ENCODE data around the gene RGS3. TPM values are rescaled to one million over a fixed set of nuclear protein-coding genes. Genes with fewer than 3 reads are reported as not detected.
A peak's percentile ranks its signal among the peaks of the same experiment; 100 is the strongest.

Gene RGS3
- total RNA-seq, 2 donors from 2014 or later: 25.7 to 96.9 TPM

GRCh38 chr9:113585555-113585954 is 122.0 kb downstream of the RGS3 start:
- peaks cover 83% of the 10 kb centered on the region for H3K4me1 ChIP-seq
- peaks cover 0 to 8% of the 10 kb centered on the region in 2 donors for H3K36me3 ChIP-seq (replicated peaks in 1 of 2; ENCODE audit: insufficient read depth in 1 of 2, low read depth in 2 of 2)
- H3K9me3 ChIP-seq: no peaks in the 10 kb centered on the region
- H3K27me3 ChIP-seq: no peaks in the 10 kb centered on the region
- peak overlapping the region in 2 of 4 donors; percentile 26 to 30 for H3K27ac ChIP-seq
- 66 to 80% methylated on average over 2 of the region's 2 CpGs for WGBS, 2 donors
- DNase-seq (no peak), ATAC-seq (no peak)
- TF ChIP-seq POLR2A (IDR thresholded peaks at IDR 0.05): no peak
- TF ChIP-seq, protein P1, sequence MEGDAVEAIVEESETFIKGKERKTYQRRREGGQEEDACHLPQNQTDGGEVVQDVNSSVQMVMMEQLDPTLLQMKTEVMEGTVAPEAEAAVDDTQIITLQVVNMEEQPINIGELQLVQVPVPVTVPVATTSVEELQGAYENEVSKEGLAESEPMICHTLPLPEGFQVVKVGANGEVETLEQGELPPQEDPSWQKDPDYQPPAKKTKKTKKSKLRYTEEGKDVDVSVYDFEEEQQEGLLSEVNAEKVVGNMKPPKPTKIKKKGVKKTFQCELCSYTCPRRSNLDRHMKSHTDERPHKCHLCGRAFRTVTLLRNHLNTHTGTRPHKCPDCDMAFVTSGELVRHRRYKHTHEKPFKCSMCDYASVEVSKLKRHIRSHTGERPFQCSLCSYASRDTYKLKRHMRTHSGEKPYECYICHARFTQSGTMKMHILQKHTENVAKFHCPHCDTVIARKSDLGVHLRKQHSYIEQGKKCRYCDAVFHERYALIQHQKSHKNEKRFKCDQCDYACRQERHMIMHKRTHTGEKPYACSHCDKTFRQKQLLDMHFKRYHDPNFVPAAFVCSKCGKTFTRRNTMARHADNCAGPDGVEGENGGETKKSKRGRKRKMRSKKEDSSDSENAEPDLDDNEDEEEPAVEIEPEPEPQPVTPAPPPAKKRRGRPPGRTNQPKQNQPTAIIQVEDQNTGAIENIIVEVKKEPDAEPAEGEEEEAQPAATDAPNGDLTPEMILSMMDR (IDR thresholded peaks at IDR 0.05): no peak
- H3K4me3 ChIP-seq: no peak overlapping the region
- intact Hi-C loops (cut with DNase I): loop anchor here (5.0 kb wide), 1 partner anchor 138 kb away; no protein-coding TSS in a partner anchor

DNA sequence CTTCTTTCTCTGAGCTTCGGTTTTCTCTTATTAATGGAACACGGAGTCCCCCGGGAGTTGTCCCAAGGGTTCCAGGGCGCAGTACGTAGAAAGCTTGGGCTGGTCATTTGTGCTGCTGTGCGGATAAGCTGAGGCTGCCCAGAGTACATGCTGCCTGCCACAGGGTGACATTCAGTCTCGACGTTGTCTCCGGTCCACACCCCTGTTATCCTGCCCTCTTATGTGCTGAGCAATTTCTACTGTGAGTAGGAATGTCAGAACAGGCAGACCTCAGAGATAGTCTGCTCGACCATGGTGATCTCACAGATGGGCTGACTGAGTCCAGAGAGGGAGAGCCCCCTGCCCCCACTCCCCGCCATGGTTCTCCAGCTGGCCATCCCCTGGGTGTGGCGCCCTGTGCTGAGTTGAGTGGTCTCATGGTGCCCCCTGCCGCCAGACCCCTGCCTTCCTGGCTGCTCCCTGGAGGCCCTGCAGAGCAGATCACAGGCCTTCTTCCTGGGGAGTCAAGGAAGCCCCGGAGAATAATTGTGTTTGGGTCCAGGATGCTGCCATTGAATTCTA is 124.0 kb downstream of the RGS3 start:
- DNase-seq (peak in 1 of 4 donors; percentile 47), ATAC-seq (peak; percentile 13)
- H3K4me3 ChIP-seq: no peak overlapping the region
- H3K36me3 ChIP-seq (replicated peaks in 1 of 2; ENCODE audit: insufficient read depth in 1 of 2, low read depth in 2 of 2): peaks cover 0 to 8% of the 10 kb centered on the region in 2 donors
- intact Hi-C loops (cut with DNase I): loop anchor here (5.0 kb wide), 1 partner anchor 140 kb away; no protein-coding TSS in a partner anchor
- TF ChIP-seq POLR2A (IDR thresholded peaks at IDR 0.05): no peak
- TF ChIP-seq, protein P1 (IDR thresholded peaks at IDR 0.05): peak in 2 of 7 experiments; percentile 17 to 20
- H3K27me3 ChIP-seq: no peaks in the 10 kb centered on the region
- no peaks in the 10 kb centered on the region for H3K9me3 ChIP-seq
- H3K4me1 ChIP-seq: peaks cover 72% of the 10 kb centered on the region
- peak overlapping the region in 3 of 4 donors; percentile 51 to 55 (median 52) for H3K27ac ChIP-seq
- 80 to 89% methylated on average over 5 to 14 of the region's 14 CpGs for WGBS, 2 donors

DNA sequence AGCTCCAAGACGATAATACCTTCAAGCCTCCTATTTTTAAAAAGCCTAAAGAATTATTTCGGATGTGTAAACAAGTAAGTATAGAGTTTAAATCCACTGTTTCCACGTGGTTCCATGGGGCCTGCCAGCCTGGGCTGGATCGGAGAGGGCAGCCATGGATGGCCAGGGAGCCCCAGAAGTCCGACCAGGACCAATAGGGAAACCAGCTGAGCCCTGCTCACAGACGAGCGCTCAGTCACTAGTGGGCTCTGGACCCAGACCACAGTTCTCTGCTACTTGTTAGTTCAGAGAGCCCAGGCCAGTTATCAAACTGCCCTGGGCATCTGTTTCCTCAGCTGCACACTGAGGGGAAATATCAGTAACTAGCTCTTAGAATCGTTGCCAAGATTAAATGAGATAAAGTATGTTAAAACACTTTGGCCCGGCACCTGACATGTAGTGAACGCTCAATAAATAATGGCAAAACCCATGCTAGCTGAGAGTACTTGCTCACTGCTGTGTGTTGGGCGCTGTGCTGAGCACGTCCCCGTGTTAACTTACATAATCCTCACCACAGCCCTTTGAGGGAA is 124.8 kb downstream of the RGS3 start:
- intact Hi-C loops (cut with DNase I): loop anchor here (5.0 kb wide), 1 partner anchor 141 kb away; no protein-coding TSS in a partner anchor
- no peaks in the 10 kb centered on the region for H3K9me3 ChIP-seq
- DNase-seq (peak in 1 of 4 donors; percentile 46), ATAC-seq (peak; percentile 16)
- peaks cover 65% of the 10 kb centered on the region for H3K4me1 ChIP-seq
- TF ChIP-seq POLR2A (IDR thresholded peaks at IDR 0.05): no peak
- TF ChIP-seq, protein P1 (IDR thresholded peaks at IDR 0.05): no peak
- peaks cover 0 to 8% of the 10 kb centered on the region in 2 donors for H3K36me3 ChIP-seq (replicated peaks in 1 of 2; ENCODE audit: insufficient read depth in 1 of 2, low read depth in 2 of 2)
- H3K4me3 ChIP-seq: no peak overlapping the region
- peak overlapping the region; percentile 21 to 55 (median 52) for H3K27ac ChIP-seq
- WGBS, 2 donors: 34 to 42% methylated on average over 13 of the region's 13 CpGs
- H3K27me3 ChIP-seq: no peaks in the 10 kb centered on the region

GRCh38 chr9:113588936-113589335 is 125.4 kb downstream of the RGS3 start:
- no peak for TF ChIP-seq POLR2A (IDR thresholded peaks at IDR 0.05)
- TF ChIP-seq, protein P1 (IDR thresholded peaks at IDR 0.05): no peak
- intact Hi-C loops (cut with DNase I): loop anchor here (5.0 kb wide), 1 partner anchor 142 kb away; no protein-coding TSS in a partner anchor
- H3K4me3 ChIP-seq: no peak overlapping the region
- peaks cover 65% of the 10 kb centered on the region for H3K4me1 ChIP-seq
- no peaks in the 10 kb centered on the region for H3K27me3 ChIP-seq
- no peaks in the 10 kb centered on the region for H3K9me3 ChIP-seq
- ATAC-seq: no peak
- no peak for DNase-seq
- peak overlapping the region; percentile 21 to 52 (median 48) for H3K27ac ChIP-seq
- WGBS, 2 donors: 13 to 29% methylated on average over 1 of the region's 1 CpG
- peaks cover 0 to 5% of the 10 kb centered on the region in 2 donors for H3K36me3 ChIP-seq (replicated peaks in 1 of 2; ENCODE audit: insufficient read depth in 1 of 2, low read depth in 2 of 2)
